Hepatocyte (in vitro differentiated cells): ENCODE measurements around the gene CUBN. TPM values are rescaled to one million over a fixed set of nuclear protein-coding genes. Genes with fewer than 3 reads are reported as not detected.

ENCODE experiments used
- DNase-seq: peaks from one replicate; pipeline ENCODE4 v3.0.0-alpha.2; 2016; ENCODE audit warnings: low spot score
- H2AFZ ChIP-seq: fragments of 200-600 bp; sonication (generic); 2 replicates; pipeline ENCODE4 v1.6.0; 2016; ENCODE audit warnings: antibody characterized with exemption, mild to moderate bottlenecking
- H3K27ac ChIP-seq: fragments of 200-600 bp; sonication (generic); 2 replicates; pipeline ENCODE4 v1.5.1; 2016; ENCODE audit warnings: mild to moderate bottlenecking
- H3K27me3 ChIP-seq: fragments of 200-600 bp; sonication (generic); 2 replicates; pipeline ENCODE4 v1.6.1; 2016
- H3K36me3 ChIP-seq: fragments of 200-600 bp; sonication (generic); replicated peaks from 2 replicates; pipeline ENCODE4 v1.5.1; 2016; ENCODE audit warnings: low read depth; ENCODE audit not compliant: insufficient read depth
- H3K4me1 ChIP-seq: fragments of 200-600 bp; sonication (generic); 2 replicates; pipeline ENCODE4 v1.5.1; 2016; ENCODE audit warnings: mild to moderate bottlenecking, moderate library complexity; ENCODE audit not compliant: insufficient read depth
- H3K4me2 ChIP-seq: fragments of 200-600 bp; sonication (generic); 2 replicates; pipeline ENCODE4 v1.6.0; 2016
- H3K4me3 ChIP-seq: fragments of 200-600 bp; sonication (generic); 2 replicates; pipeline ENCODE4 v1.5.1; 2016; ENCODE audit warnings: mild to moderate bottlenecking
- H3K79me2 ChIP-seq: fragments of 200-600 bp; sonication (generic); 2 replicates; pipeline ENCODE4 v1.6.0; 2017; ENCODE audit warnings: mild to moderate bottlenecking
- H3K9me2 ChIP-seq: fragments of 200-600 bp; sonication (generic); replicated peaks from 2 replicates; pipeline ENCODE4 v1.6.0; 2017; ENCODE audit warnings: mild to moderate bottlenecking; ENCODE audit not compliant: insufficient read depth
- H3K9me3 ChIP-seq: fragments of 200-600 bp; sonication (generic); 2 replicates; pipeline ENCODE4 v1.5.1; 2016; ENCODE audit warnings: low read depth, mild to moderate bottlenecking
- H4K20me1 ChIP-seq: fragments of 200-600 bp; sonication (generic); 2 replicates; pipeline ENCODE4 v1.6.0; 2016; ENCODE audit warnings: mild to moderate bottlenecking; ENCODE audit not compliant: insufficient read depth, poor library complexity, severe bottlenecking
- CTCF ChIP-seq: fragments of 200-600 bp; sonication (generic); IDR thresholded peaks from 2 replicates; pipeline ENCODE4 v1.5.1; 2016; ENCODE audit warnings: antibody characterized with exemption, mild to moderate bottlenecking; ENCODE audit not compliant: poor library complexity
- EZH2 ChIP-seq: fragments of 200-600 bp; sonication (generic); IDR thresholded peaks from 2 replicates; pipeline ENCODE4 v1.6.1; 2016; ENCODE audit warnings: antibody characterized with exemption, mild to moderate bottlenecking, borderline replicate concordance
- EZH2phosphoT487 ChIP-seq: fragments of 200-600 bp; sonication (generic); IDR thresholded peaks from one replicate; pipeline ENCODE4 v1.6.1; 2018; ENCODE audit warnings: antibody characterized with exemption, mild to moderate bottlenecking, low read depth, moderate library complexity; ENCODE audit not compliant: unreplicated experiment, severe bottlenecking
- WGBS: methylation state at CpG from one replicate; pipeline ENCODE4 v1.1.6; 2016; ENCODE audit warnings: low lambda C conversion rate; ENCODE audit errors: missing lambda C conversion rate; 5-methylcytosine and 5-hydroxymethylcytosine counted together
- polyA plus RNA-seq: library from polyadenylated mRNA; unstranded; fragments of >200 nt; fragmentation: Nextera tagmentation; extraction: Ambion mirVana; gene quantifications from 2 replicates; pipeline ENCODE4 v1.2.1, GENCODE V29; 2016
- total RNA-seq: library from RNA; depleted of rRNA; stranded (reverse); fragments of >200 nt; gene quantifications from 2 replicates; pipeline ENCODE4 v1.2.3, GENCODE V29; 2014

The CUBN gene
- total and polyA plus RNA-seq, 2 experiments from 2014 or later: 2.0 to 10.6 TPM

GRCh38 chr10:16819026-16819425 lies 310.6 kb downstream of the CUBN start:
- Histone ChIP-seq H3K27me3 (no peaks in the 10 kb centered on the region), H4K20me1 (no peaks in the 10 kb centered on the region), H3K79me2 (peaks cover 13% of the 10 kb centered on the region), H3K27ac (no peak overlapping the region), H3K9me2 (no peaks in the 10 kb centered on the region), H3K36me3 (no peaks in the 10 kb centered on the region), H2AFZ (no peak overlapping the region), H3K4me3 (no peak overlapping the region), H3K4me1 (no peaks in the 10 kb centered on the region), H3K9me3 (no peaks in the 10 kb centered on the region), H3K4me2 (no peak overlapping the region)
- WGBS: 67% methylated on average over 6 of the region's 6 CpGs
- TF ChIP-seq CTCF (no peak), EZH2 (no peak), EZH2phosphoT487 (no peak)
- no peak for DNase-seq

- H3K27me3 ChIP-seq: no peaks in the 10 kb centered on the region
- peak within 1 kb of the TSS; percentile 28 for H3K4me3 ChIP-seq
- TF ChIP-seq EZH2 (no peak), CTCF (no peak), EZH2phosphoT487 (no peak)
- peak within 1 kb of the TSS; percentile 82 for H3K27ac ChIP-seq
- under 1% methylated on average over 62 of the region's 65 CpGs for WGBS
- H3K9me2 ChIP-seq: no peaks in the 10 kb centered on the region
- H3K79me2 ChIP-seq: peaks cover 23% of the 10 kb centered on the region
- H4K20me1 ChIP-seq: no peaks in the 10 kb centered on the region
- no peaks in the 10 kb centered on the region for H3K9me3 ChIP-seq
- peak within 1 kb of the TSS; percentile 92 for H3K4me2 ChIP-seq
- no peaks in the 10 kb centered on the region for H3K4me1 ChIP-seq
- no peaks in the 10 kb centered on the region for H3K36me3 ChIP-seq
- peak within 1 kb of the TSS; percentile 55 for H2AFZ ChIP-seq
- DNase-seq: peak; percentile 100
These were observed 312.2 kb downstream of the CUBN start, which contains the start of gene RSU1 for GRCh38 chr10:16817125-16818019. RSU1 (minus strand) TSS chr10:16817424; CDS start chr10:16817081, 343 bp downstream.

GRCh38 chr10:16816830-16817124 lies 312.8 kb downstream of the CUBN start:
- H3K9me3 ChIP-seq: no peaks in the 10 kb centered on the region

More at GRCh38 chr10:16816830-16817124, 312.8 kb downstream of the CUBN start:
- peak overlapping the region; percentile 55 for H2AFZ ChIP-seq
- DNase-seq: no peak
- no peaks in the 10 kb centered on the region for H3K9me2 ChIP-seq
- 6% methylated on average over 12 of the region's 12 CpGs for WGBS
- H3K27me3 ChIP-seq: no peaks in the 10 kb centered on the region
- peak overlapping the region; percentile 28 for H3K4me3 ChIP-seq
- H4K20me1 ChIP-seq: no peaks in the 10 kb centered on the region
- TF ChIP-seq EZH2phosphoT487 (no peak), EZH2 (no peak), CTCF (no peak)
- H3K79me2 ChIP-seq: peaks cover 27% of the 10 kb centered on the region
- H3K4me1 ChIP-seq: no peaks in the 10 kb centered on the region
- H3K4me2 ChIP-seq: peak overlapping the region; percentile 92
- H3K27ac ChIP-seq: peak overlapping the region; percentile 59
- no peaks in the 10 kb centered on the region for H3K36me3 ChIP-seq
